Measurements from ENCODE around the gene TFPI. TPM values are rescaled to one million over a fixed set of nuclear protein-coding genes. Genes with fewer than 3 reads are reported as not detected.

The TFPI gene
- total and polyA plus RNA-seq, 10 of the 15 experiments (the other 5 are each of a cell fraction or from before 2014, with no cell fraction given), result 0.07 to 0.59 (median 0.34) TPM

- H3K27me3 ChIP-seq (replicated peaks in 1 of 2; ENCODE audit: control insufficient read depth in 2 of 2, insufficient read depth in 2 of 2, low read length in 1 of 2), result no peaks in the 10 kb centered on the region
- H3K4me1 ChIP-seq (ENCODE audit: control insufficient read depth, insufficient read depth, low read length), result no peaks in the 10 kb centered on the region
- no peak overlapping the region for H3K9ac ChIP-seq (ENCODE audit: control insufficient read depth, insufficient read depth, low read length)
- intact Hi-C loops (cut with micrococcal nuclease; ENCODE audit: unreplicated experiment), result no loop called here
- BruUV-seq (replicated peaks), result no TSS peak
- H3K4me3 ChIP-seq, result no peak overlapping the region
- SMC1A ChIA-PET (ENCODE audit: uncharacterized antibody, unreplicated experiment), result interaction anchor here (1.1 kb wide), 1 partner anchor 9 kb away, joined by 4 read pairs; no protein-coding TSS in a partner anchor
- H3K36me3 ChIP-seq (ENCODE audit: control insufficient read depth in 2 of 2, insufficient read depth in 2 of 2, low read length in 1 of 2), result no peaks in the 10 kb centered on the region
- CTCF ChIA-PET, result no interaction called here
- FAIRE-seq (no peak), DNase-seq (ENCODE audit: low read depth, low spot score) (no peak), ATAC-seq (no peak)
- no peaks in the 10 kb centered on the region for H3K9me3 ChIP-seq (replicated peaks; ENCODE audit: control insufficient read depth, insufficient read depth, low read length)
- RAD21 ChIA-PET (ENCODE audit: unreplicated experiment), result interaction anchor here (1.1 kb wide), 1 partner anchor 29 kb away, joined by 3 read pairs; no protein-coding TSS in a partner anchor
- POLR2A ChIA-PET, result no interaction called here
- no peak overlapping the region for H3K27ac ChIP-seq (ENCODE audit: control insufficient read depth, insufficient read depth)
- H2AFZ ChIP-seq (ENCODE audit: control insufficient read depth, low read depth, low read length), result no peak overlapping the region
- no peak overlapping the region for H3K4me2 ChIP-seq (ENCODE audit: control insufficient read depth, insufficient read depth)
- H3K79me2 ChIP-seq (ENCODE audit: control insufficient read depth, insufficient read depth, low read length), result no peaks in the 10 kb centered on the region
- no peaks in the 10 kb centered on the region for H4K20me1 ChIP-seq (ENCODE audit: control insufficient read depth, insufficient read depth)
- in situ Hi-C loops (cut with MboI), result no loop called here
- TF ChIP-seq GABPA (IDR thresholded peaks at IDR 0.05; ENCODE audit: low read depth) (no peak), NFYB (IDR thresholded peaks at IDR 0.05; ENCODE audit: insufficient read depth, low read depth, low read length) (no peak), CEBPB (IDR thresholded peaks at IDR 0.05; ENCODE audit: borderline replicate concordance in 1 of 2, low read depth in 2 of 2, low read length in 2 of 2) (no peak), HSF1 (IDR thresholded peaks at IDR 0.05; ENCODE audit: low read depth, low read length) (no peak), SUPT20H (IDR thresholded peaks at IDR 0.05; ENCODE audit: borderline replicate concordance, control insufficient read depth, low read depth, low read length) (no peak), HCFC1 (IDR thresholded peaks at IDR 0.05; ENCODE audit: low read length) (no peak), ZNF274 (IDR thresholded peaks at IDR 0.05; ENCODE audit: insufficient read depth, insufficient read length) (no peak), CHD2 (IDR thresholded peaks at IDR 0.05; ENCODE audit: borderline replicate concordance, low read depth, low read length) (no peak), ZBTB40 (IDR thresholded peaks at IDR 0.05; ENCODE audit: borderline replicate concordance) (no peak), RBBP5 (conservative IDR thresholded peaks at IDR 0.05) (no peak), PKNOX1 (IDR thresholded peaks at IDR 0.05) (no peak), POU2F2 (IDR thresholded peaks at IDR 0.05; ENCODE audit: borderline replicate concordance, low read depth, low read length) (no peak)
- TF ChIP-seq, protein P1, sequence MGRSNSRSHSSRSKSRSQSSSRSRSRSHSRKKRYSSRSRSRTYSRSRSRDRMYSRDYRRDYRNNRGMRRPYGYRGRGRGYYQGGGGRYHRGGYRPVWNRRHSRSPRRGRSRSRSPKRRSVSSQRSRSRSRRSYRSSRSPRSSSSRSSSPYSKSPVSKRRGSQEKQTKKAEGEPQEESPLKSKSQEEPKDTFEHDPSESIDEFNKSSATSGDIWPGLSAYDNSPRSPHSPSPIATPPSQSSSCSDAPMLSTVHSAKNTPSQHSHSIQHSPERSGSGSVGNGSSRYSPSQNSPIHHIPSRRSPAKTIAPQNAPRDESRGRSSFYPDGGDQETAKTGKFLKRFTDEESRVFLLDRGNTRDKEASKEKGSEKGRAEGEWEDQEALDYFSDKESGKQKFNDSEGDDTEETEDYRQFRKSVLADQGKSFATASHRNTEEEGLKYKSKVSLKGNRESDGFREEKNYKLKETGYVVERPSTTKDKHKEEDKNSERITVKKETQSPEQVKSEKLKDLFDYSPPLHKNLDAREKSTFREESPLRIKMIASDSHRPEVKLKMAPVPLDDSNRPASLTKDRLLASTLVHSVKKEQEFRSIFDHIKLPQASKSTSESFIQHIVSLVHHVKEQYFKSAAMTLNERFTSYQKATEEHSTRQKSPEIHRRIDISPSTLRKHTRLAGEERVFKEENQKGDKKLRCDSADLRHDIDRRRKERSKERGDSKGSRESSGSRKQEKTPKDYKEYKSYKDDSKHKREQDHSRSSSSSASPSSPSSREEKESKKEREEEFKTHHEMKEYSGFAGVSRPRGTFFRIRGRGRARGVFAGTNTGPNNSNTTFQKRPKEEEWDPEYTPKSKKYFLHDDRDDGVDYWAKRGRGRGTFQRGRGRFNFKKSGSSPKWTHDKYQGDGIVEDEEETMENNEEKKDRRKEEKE (IDR thresholded peaks at IDR 0.05), result no peak
Observed at GRCh38 chr2:187552381-187552780, 1.9 kb downstream of the TFPI start.

All from GM12878 (cell line).